SH-SY5Y (cell line): ENCODE data around the gene IGFBP1.

Experiments
- GATA2 ChIP-seq: IDR thresholded peaks from 2 replicates; pipeline ENCODE4 v1.6.1; 2011; ENCODE audit warnings: mild to moderate bottlenecking, low read depth, low read length
- GATA3 ChIP-seq: IDR thresholded peaks from 2 replicates; pipeline ENCODE4 v1.6.1; 2011; ENCODE audit warnings: low read depth, mild to moderate bottlenecking, low read length, moderate library complexity

Gene IGFBP1

DNA sequence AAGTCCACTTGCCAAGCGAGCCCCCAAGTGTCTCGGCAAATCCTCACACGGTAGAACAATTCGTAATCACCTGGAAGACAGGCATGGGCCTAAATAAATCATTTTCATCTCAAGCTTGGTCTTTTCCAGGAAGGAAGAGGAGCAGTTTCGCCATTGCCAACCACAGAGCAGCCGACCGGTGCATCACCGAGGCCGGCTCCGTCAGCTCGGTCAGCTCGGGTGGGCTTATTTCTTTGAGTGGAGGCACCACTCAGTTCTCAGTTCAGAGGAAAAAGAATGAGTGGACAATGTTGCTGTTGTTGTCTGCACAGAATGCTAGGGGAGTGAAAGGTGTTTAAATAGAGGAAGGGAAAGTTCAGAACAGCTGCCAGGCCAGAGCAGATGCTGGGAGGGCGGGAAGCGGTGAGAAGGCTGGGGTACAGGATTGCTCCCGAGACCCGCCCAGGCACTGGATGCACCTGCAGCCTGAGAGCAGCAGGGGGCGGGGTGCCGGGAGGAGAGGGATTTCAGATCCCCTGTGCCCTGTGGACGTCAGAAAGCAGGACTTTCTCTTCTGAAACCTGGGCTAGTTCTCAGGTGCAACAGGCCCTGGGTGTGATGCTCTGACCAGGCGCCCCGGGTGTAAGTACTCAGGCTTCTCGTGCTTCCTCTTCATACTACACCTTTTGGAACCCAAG lies 50.5 kb downstream of the IGFBP1 start:
- TF ChIP-seq GATA2 (no peak), GATA3 (no peak)

DNA sequence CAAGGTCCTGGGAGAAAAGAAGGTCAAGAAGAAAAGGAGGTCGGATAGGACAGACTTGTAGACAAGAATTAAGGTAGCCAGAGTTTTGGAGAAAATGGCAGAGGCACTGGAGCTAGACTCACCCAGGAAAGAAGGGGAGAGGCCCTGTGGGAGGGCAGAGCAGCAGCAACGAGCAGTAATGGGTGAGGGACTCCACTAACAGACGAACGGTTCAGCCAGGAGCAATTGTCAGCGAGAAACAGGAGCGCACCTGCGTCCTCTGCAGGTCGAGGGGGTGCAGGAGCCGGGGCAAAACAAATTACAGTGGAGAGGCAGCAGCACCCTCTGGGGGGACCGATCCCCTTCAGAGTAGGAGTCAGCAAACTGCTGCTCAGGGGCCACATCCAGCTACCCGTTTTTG lies 51.3 kb downstream of the IGFBP1 start:
- TF ChIP-seq GATA2 (no peak), GATA3 (no peak)

GRCh38 chr7:45940939-45941338 lies 52.7 kb downstream of the IGFBP1 start:
- TF ChIP-seq GATA3 (no peak), GATA2 (no peak)
